HG03064 (cell line): ENCODE results near the gene POLDIP2.

ENCODE experiments used
- ATAC-seq: cut with Tn5 transposase; IDR thresholded peaks from one replicate; pipeline ENCODE4 v1.9.1; 2021; ENCODE audit warnings: low read depth; ENCODE audit not compliant: unreplicated experiment

POLDIP2 gene, protein sequence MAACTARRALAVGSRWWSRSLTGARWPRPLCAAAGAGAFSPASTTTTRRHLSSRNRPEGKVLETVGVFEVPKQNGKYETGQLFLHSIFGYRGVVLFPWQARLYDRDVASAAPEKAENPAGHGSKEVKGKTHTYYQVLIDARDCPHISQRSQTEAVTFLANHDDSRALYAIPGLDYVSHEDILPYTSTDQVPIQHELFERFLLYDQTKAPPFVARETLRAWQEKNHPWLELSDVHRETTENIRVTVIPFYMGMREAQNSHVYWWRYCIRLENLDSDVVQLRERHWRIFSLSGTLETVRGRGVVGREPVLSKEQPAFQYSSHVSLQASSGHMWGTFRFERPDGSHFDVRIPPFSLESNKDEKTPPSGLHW

DNA sequence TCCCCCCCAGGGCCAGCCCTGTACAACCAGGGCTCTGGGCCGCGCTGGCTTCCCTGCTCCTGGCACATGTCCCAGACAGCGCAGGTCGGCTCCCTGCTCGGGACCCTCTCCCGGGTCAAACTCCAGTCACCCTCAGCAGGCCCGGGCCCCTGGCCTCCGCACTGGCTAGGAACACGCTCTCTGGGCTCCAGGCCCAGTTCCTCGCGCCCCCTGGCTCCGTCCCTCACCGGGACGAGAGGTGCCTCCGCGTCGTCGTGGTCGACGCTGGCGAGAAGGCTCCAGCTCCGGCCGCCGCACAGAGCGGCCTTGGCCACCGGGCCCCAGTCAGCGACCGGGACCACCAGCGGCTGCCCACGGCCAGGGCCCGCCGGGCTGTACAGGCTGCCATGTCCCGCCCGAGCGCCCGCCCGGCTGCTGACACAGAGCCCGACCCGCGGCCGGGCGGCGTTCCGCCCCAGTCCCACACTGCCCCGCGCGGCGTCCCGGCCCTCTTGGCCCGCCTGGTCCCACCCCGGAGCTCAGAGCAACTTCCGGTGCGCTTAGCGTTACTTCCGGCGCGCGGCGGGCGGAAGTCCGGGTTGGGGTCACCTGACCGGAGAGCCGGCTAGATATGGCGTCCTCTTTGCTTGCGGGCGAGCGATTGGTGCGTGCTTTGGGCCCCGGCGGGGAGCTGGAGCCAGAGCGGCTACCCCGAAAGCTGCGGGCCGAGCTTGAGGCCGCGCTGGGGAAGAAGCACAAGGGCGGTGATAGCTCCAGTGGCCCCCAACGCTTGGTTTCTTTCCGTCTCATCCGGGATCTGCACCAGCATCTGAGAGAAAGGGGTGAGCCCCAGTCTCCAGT is at the start of gene POLDIP2:
POLDIP2 (minus strand) TSS at position 467 of the 840 bp plus-strand sequence; CDS start at position 388, 79 bp downstream.
- peak; percentile 92 for ATAC-seq

DNA sequence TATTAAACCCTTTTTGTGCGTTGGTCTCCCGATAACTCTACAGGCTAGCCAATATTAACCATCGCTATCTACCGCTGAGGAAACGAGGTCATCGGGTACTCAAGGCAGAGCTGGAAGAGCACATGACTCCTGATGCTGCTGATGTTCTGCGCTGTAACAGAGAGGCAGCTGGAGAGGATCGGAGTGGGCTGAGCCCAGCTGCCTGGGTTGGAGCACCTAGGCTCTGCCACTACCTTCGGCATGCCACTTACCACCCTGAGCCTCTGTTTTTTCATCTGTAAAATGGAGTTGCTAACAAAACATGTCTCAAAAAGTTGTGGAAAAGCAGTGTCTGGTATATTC is 49.1 kb upstream of the POLDIP2 start:
- ATAC-seq: no peak

DNA sequence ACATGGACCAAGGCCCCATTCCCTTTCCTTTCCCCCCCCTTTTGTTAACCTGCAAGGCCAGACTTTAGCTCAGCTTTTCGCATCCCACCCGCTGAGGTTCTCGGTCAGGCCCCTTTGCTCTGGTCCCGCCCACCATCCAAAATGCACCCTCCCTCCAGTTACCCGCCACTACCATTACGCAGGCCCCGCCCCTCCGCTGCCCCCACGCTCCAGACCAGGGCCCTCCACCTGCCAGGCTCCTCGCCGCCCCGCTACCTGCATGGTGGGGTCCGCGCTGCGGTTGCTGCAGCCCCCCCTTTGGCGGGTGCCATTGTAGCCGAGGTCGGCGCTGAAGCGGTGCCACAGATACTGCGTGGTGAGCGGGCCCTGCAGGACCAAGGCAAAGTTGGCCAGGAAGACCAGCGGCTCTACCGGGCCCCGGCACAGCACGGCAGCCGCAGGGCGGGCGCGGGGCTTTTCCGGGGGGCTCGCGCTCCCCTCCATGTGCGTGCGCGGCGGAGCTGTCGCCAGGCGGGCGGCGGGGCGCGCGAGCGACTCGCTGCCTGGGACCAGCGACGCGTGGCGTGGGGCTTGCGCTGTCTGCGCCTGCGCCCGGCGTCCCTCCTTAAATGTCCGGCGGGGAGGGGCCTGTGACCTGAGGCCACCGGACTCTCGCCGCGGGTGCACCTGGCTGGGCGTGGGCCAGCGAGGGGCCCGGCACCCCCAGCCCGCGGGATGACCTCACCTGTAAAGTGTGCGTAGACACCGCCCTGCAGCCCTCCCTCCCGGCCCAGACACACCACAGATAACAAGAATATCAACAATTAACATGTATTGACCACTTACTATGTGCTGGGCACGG is 48.5 kb upstream of the POLDIP2 start, which contains the start of gene SLC46A1:
SLC46A1 (minus strand) TSS at position 581 of the 841 bp plus-strand sequence; CDS start at position 483, 98 bp downstream.
- no peak for ATAC-seq

DNA sequence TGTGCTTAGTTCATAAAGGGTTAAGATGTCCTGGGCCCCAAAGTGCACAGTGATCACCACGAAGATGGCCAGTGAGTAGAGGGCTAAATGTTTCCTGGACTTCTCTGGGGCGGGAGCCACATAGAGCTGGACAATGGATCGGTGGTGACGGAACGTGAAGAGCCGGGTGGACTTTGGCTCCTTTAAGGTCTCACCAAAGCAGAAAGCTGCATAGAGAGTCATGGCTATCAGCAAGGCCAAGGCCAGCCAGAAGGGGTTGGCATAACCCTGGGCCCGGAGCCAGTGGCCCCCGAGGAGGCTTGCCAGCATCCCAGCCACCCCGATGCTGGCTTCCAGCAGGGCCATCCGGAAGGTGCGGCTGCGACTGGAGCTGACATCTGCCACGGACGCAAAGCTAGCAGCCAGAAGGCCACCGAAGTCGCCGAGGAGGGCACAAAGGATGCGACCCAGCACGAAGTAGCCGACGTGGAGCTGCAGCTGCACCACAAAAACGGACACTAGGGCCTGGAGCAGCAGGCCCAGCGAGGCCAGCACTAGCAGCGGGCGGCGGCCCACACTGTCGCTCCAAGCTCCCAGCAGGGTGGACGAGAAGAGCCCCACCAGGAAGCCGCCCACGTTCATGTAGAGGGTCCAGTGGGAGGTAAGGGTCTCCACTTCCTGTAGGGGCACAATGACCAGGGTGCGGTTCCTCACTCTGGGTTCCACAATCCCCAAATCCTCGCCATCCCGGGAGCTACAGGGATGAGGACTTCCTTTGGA is 47.7 kb upstream of the POLDIP2 start:
- no peak for ATAC-seq

DNA sequence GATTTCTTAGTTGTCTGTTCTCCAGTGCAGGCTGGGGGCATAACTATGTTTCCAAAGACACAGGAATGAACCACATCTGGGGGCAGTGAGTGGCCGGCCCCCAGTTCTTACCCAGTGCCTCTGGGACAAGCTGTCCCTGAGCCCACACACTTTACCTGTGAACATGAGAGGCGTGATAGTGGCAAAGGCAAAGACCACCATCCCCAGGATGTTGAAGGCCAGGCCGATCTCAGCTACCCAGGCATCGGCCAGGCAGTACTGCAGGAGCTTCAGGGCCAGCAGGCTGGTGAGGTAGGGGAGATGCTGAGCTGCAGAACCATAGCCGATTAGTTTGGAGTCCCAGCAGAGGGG is 47.1 kb upstream of the POLDIP2 start:
- no peak for ATAC-seq

DNA sequence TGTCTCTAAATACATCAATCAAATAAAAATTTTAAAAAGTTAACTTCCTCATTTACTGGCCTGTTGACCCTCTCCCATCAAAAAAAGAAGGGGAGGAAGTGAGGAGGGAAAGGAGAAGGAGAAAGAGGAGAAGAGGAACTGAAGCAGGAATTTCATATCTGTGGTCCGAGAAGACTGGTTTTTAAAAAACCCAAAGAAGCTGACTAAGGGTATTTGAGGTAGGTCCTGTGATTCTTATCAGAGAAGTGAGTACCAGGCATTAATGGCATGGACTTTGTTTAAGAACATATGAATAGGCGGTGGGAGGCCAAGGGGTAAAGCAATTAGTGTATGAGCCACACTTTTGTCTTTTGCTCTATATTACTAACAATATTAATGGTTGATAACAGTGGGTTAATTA is 46.7 kb upstream of the POLDIP2 start:
- no peak for ATAC-seq

DNA sequence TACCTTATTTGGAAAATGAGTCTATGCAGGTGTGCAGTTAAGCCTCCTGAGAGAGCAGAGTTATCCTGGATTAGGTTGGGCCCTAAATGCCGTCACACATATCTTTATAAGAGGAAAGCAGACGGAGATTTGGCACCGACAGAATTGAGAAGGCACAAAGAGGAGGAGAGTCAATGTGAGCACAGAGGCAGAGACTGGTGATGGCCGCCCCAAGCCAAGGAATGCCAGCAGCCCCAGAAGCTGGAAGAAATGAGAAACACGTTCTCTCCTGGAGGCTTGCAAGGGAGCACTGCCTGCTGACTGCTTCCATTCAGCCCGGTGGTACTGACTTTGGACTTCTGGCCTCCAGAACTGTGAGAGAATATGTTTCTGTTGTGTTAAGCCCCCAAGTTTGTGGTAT is 45.5 kb upstream of the POLDIP2 start:
- no peak for ATAC-seq

DNA sequence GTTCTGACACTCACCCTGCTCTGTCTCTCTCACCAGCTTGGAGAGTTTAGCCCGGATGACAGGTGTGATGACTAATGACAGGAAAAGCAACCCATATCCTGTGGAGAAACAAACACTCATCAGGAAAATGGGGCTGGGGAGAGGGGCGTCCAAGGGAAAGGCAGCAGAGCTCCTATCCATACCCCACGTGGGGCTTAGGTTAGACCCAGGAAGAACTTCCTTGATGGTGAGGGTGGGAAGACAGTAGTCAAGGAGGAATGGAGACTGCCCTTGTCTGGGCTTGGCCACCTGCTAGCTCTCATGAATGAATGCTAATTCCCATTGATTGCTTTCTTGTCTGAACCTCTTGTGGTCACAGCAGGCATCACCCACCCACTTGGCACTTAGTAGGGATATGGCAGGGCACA is 44.9 kb upstream of the POLDIP2 start:
- ATAC-seq: no peak

DNA sequence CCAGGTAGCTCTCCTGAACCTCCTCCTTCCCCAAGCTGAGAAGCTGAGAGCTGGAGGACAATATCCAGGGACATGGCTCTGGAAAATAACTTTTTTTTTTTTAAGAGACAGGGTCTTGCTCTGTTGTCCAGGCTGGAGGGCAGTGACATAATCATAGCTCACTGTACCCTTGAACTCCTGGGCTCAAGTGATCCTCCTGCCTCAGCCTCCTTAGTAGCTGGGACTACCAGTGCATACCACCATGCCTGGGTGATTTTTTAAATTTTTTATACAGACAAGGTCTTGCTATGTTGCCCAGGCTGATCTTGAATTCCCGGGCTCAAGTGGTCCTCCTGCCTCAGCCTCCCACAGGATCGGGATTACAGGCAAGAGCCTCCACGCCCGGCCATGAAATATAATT is 42.5 kb upstream of the POLDIP2 start:
- ATAC-seq: no peak

DNA sequence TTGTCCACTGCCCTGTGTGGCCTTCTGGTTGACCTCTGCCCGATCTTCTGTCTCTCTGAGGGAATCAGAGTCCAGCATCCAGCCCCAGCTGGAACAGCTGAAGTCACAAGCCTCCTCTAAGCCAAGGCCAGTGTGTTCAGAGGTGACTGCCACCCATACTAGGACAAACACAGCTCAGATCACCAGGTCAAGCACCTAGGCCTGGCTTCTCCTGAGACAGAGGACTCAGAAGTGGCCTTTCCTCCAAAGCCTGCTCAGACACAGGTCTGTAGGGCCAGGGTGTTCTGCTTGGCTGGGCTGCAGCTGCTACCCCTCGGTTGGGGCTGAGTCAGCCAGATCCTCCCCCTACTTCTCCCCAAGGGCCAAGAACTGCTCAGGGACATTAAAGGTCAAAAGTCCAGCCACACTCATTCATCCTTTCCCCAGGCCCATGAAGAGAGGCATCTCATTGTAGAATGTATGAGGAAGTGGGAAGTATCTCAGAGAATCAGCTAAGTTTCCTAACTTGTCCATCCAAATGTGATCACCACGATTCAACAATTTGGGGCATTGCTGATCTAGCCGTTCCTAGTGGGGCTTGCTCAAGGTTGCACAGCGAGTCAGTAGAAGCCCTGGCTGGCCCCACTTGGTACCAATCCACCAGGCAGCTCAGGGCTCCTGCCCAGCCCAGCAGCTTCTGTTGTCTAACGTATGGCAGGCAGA is 41.1 kb upstream of the POLDIP2 start:
- no peak for ATAC-seq

DNA sequence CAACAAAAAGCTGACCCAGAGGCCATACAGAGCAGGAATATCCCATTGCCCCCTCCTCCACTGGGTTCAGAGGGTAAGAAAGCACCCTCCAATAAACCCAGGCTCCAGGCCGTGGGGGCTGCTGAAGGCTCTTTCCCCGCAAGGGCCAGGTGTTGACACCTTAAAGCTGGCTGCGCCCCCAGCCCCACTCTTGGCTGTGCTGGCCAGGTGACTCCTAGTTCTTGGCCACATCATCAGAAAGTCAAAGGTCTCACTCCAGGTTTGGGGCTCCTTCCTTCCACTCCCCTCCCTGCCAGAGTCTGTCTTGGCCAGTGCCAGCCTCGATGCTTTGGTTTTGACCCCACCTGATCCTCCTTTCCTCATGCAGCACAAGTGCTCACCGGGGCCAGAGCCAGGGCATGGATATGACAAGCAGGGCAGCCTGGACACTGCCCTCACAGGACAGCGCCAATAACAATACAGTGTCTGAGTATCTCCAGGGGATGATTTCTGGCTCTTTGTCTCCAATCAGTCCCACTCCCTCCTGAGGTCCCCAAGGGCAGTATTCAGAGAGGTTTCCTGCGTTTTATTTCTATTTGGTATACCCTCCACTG is 40.5 kb upstream of the POLDIP2 start:
- ATAC-seq: no peak

DNA sequence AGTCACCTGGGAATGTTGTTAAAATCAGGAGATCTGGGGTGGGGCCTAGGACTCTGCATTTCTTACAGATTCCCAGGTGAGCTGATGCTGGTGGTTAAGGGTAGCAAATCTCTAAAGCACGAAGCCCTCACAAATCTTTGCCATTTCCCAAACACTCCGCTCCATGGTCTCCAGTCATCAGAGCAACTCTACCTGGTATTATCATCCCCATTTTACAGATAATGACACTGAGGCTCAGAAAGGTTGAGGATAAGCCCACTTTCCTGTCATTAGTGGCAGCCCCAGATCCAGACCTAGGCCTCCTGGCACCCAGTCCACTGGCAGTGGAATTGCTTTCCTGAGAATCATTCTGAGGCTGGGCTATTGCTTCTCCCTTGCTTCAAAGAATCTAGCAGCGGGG is 39.9 kb upstream of the POLDIP2 start:
- ATAC-seq: no peak

DNA sequence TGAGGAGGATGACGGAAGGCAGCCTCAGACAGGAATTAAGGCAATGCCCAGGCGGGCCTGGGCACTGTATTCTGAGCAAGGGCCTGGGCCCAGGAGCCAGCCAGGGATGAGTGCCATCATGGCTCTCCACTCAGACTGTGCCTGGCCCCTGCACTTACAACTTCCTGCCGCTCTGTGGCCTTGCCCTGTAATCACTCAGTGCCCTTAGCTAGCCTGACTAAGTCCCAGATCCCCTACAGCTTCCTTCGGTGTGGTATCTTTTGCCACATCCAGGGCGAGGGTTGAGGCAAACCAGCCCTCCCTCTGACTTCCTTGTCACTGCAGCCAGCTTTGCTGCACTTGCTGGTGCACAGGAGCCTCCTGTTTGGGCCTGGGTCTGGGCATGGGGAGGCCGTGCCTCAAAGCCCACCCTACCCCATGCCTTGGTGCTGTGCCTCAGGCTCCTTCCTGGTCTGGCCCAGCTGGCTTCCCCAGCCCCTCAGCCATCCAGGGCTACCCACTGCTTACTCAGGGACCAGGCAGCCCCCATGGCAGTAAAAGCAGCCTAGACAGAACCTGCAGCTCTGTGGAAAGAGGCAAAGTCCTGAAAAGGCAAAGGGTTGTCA is 39.4 kb upstream of the POLDIP2 start:
- no peak for ATAC-seq

DNA sequence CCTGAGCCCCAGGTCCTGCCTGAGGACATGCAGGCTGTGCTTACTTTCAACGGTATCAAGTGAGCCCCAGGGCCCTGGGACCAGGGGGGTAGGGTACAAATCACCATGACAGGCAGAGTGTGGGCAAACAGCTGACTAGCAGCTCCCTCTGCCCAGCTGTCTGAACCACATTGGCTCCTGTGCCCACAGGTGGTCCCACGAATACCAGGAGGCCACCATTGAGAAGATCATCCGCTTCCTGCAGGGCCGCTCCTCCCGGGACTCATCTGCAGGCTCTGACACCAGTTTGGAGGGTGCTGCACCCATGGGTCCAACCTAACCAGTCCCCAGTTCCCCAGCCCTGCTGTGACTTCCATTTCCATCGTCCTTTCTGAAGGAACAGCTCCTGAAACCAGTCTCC is 38.6 kb upstream of the POLDIP2 start:
- ATAC-seq: no peak

DNA sequence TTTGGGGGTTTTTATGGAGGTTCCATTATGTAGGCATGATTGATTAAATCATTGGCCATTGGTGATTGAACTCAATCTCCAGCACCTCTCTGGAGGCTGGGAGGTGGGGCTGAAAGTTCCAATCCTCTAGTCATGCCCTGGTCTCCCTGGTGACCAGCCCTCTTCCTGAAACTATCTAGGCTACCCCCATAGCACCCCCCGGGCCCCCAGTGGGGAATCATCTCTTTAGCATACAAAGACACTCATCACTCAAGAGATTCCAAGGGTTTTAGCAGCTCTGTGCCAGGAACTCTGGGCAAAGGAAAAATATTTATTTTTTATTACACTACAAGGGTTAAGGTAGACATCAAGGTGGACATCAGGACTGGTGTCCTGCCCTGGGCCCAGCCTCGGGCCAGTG is 38.1 kb upstream of the POLDIP2 start:
- ATAC-seq: no peak

DNA sequence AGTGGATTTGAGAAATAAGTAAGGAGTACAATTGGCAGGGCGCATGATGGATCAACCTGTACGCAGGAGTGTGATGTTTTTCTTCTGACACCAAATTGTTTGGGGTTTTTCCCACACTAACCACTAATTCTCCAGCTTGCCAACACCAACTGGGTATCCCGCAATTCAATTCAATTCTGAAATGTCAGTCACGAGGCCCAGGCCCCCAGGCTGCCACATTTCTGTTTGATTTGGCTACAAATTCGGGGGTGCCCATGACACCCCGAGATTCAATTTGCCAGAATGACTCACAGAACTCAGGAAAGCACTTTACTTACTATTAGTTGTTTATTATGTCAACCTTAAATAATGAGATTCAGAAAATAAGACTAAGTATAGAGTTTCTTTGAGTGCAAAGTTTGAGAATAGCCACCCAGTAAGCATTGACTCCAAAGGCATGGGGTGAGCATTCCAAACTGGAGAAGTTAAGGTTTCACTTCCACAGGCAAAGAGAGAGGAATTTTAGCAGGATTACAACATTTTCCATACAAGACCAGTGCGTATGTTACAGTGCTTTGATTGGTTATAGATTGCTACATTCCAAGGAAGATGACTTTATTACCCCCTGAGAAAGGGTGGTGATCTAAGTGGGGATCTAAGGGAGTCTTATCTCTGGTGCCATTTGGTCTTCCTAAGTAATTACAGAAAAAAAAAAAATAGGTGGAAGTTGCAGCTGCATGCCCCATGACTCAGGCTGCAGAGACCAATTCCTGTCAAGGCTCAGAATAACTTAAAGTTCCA is 37.2 kb upstream of the POLDIP2 start:
- no peak for ATAC-seq

DNA sequence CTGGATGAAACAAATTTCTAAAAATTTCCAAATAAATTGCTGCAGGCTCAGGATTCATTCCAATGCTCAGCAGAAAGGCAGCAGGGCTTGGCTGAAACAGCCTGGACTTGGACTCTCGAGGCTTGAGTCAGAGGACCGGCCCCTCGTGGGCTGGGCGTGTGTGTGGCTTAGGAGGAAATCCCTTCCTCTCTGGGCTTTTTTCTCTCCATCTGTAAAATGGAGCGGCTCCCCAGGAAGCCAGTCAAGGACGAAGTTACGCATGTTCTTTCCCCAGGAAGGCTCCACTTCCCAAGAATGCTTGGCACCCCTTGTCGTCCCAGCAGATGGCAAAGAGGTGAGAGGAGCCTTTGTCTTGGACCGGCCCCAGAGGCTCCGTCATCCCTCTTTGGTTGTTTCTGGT is 35.2 kb upstream of the POLDIP2 start:
- no peak for ATAC-seq

DNA sequence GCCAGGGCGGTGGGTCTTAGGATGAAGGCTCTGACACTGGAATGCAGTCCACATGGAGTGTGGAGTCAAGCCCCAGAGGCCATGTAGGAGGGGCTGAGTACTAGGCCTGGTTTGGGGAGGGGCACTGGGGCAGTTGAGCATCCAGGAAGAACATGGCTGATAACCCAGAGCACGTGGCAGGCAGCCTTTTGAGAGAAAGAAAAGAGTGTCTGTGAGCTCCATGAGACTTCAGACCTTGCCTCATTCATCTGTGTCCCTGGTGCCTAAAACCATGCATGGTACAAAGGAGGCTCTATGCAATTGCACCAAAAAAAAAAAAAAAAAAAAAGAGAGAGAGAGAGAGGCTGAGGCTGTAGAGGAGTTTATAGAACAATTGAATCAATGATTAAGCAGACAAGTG is 34.1 kb upstream of the POLDIP2 start:
- ATAC-seq: no peak
